Measurements from ENCODE around the gene OLFML2A.

DNA sequence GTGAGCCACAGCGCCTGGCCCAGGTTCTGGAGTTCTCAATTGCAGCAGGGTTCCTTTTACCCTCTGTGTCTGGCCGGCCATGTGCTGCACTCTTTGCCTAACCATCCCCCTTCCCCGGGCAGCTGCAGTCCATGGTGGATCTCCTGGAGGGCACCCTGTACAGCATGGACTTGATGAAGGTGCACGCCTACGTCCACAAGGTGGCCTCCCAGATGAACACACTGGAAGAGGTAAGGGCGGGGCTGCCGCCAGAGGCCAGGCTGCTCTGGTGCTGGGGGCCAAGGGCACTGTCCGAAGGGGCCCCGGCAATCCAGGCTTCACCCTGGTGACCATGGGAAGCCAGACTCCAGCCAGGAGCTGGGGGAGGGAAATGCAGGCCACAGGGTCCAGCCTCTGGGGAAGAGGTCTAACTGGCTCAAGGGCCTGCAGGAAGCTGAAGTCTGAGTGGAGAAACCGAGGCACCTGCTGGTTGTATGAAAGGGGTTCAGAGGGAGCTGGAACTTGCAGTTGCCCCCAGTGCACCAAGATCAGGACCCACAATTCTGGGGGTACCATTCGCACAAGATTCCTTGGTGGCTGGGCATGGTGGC is 18.1 kb downstream of the OLFML2A start:
- TF ChIP-seq, protein P1, sequence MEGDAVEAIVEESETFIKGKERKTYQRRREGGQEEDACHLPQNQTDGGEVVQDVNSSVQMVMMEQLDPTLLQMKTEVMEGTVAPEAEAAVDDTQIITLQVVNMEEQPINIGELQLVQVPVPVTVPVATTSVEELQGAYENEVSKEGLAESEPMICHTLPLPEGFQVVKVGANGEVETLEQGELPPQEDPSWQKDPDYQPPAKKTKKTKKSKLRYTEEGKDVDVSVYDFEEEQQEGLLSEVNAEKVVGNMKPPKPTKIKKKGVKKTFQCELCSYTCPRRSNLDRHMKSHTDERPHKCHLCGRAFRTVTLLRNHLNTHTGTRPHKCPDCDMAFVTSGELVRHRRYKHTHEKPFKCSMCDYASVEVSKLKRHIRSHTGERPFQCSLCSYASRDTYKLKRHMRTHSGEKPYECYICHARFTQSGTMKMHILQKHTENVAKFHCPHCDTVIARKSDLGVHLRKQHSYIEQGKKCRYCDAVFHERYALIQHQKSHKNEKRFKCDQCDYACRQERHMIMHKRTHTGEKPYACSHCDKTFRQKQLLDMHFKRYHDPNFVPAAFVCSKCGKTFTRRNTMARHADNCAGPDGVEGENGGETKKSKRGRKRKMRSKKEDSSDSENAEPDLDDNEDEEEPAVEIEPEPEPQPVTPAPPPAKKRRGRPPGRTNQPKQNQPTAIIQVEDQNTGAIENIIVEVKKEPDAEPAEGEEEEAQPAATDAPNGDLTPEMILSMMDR (IDR thresholded peaks at IDR 0.05), result no peak
- TF ChIP-seq POLR2A (IDR thresholded peaks at IDR 0.05; ENCODE audit: low read depth) (no peak), EP300 (IDR thresholded peaks at IDR 0.05) (no peak), POLR2AphosphoS5 (IDR thresholded peaks at IDR 0.05) (no peak)

Measured in esophagus muscularis mucosa (tissue), 4 donors.